H1 (cell line): ENCODE measurements around the gene PSME1.

Source experiments
- POLR2A ChIP-seq, 2 experiments: IDR thresholded peaks; 1 replicate in 1 of 2; 2 replicates in 1 of 2; pipeline ENCODE4 v1.6.1; 2011; ENCODE audit warnings: low read depth in 2 of 2, low read length in 2 of 2, mild to moderate bottlenecking in 2 of 2; ENCODE audit errors: control extremely low read depth in 1 of 2
- POLR2AphosphoS5 ChIP-seq: IDR thresholded peaks from 2 replicates; pipeline ENCODE4 v1.6.1; 2011; ENCODE audit warnings: low read depth, low read length
- TBP ChIP-seq: IDR thresholded peaks from 2 replicates; pipeline ENCODE4 v1.6.1; 2011; ENCODE audit warnings: low read depth, low read length, improper control_type of control experiment
- TF ChIP-seq, protein P1 (sequence below), 3 experiments: IDR thresholded peaks; 1 replicate in 2 of 3; 2 replicates in 1 of 3; pipeline versions ENCODE4 v1.5.1 to v1.6.1; 2011; ENCODE audit warnings: low read length in 3 of 3, mild to moderate bottlenecking in 3 of 3, inconsistent platforms in 2 of 3, low read depth in 1 of 3, moderate library complexity in 1 of 3; ENCODE audit not compliant: insufficient read depth in 1 of 3; ENCODE audit errors: control extremely low read depth in 1 of 3
- TF ChIP-seq, protein P2 (sequence below): IDR thresholded peaks from 2 replicates; pipeline ENCODE4 v1.6.1; 2011; ENCODE audit warnings: low read depth, mild to moderate bottlenecking, low read length; ENCODE audit not compliant: insufficient read depth

DNA sequence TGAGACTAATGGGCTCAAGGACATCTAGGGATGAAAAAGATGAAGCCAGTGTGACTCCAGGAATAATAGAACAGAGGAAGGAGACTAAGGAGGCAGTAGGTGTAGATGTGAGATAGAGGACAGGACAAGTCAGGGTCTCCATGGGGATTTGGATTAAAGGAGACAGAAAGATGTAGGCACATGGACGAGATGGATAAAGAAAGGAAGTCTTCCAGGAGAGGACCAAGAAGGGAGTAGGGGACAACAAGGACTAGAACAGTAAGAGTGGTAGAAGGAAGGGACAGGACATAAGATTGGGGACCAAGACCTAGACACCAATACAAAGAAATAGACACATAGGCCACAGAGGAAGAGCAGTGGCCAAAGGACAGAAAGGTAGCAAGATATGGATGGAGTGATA, 49.0 kb upstream of the PSME1 start:
- TF ChIP-seq POLR2AphosphoS5, result no peak
- TF ChIP-seq, protein P1, sequence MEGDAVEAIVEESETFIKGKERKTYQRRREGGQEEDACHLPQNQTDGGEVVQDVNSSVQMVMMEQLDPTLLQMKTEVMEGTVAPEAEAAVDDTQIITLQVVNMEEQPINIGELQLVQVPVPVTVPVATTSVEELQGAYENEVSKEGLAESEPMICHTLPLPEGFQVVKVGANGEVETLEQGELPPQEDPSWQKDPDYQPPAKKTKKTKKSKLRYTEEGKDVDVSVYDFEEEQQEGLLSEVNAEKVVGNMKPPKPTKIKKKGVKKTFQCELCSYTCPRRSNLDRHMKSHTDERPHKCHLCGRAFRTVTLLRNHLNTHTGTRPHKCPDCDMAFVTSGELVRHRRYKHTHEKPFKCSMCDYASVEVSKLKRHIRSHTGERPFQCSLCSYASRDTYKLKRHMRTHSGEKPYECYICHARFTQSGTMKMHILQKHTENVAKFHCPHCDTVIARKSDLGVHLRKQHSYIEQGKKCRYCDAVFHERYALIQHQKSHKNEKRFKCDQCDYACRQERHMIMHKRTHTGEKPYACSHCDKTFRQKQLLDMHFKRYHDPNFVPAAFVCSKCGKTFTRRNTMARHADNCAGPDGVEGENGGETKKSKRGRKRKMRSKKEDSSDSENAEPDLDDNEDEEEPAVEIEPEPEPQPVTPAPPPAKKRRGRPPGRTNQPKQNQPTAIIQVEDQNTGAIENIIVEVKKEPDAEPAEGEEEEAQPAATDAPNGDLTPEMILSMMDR (IDR thresholded peaks at IDR 0.05; ENCODE audit: control extremely low read depth in 1 of 3, insufficient read depth in 1 of 3, low read depth in 1 of 3, low read length in 3 of 3), result no peak
- TF ChIP-seq, protein P2, sequence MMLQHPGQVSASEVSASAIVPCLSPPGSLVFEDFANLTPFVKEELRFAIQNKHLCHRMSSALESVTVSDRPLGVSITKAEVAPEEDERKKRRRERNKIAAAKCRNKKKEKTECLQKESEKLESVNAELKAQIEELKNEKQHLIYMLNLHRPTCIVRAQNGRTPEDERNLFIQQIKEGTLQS, result no peak
- TF ChIP-seq POLR2A (IDR thresholded peaks at IDR 0.05; ENCODE audit: control extremely low read depth in 1 of 2, low read depth in 2 of 2, low read length in 2 of 2), result no peak
- TF ChIP-seq TBP, result no peak
